Epithelial cell of esophagus (primary cell): ENCODE data around the gene GPR62.

Experiments used
- DNase-seq: peaks from one replicate; pipeline ENCODE4 v3.0.0; 2010; ENCODE audit warnings: low read depth
- H3K4me3 ChIP-seq: 2 replicates; pipeline ENCODE4 v1.5.1; 2011; ENCODE audit warnings: mild to moderate bottlenecking, low read length, control low read depth
- CTCF ChIP-seq: IDR thresholded peaks from 2 replicates; pipeline ENCODE4 v1.5.1; 2011; ENCODE audit warnings: low read depth, mild to moderate bottlenecking, low read length, control low read depth, inconsistent platforms; ENCODE audit not compliant: insufficient read depth; ENCODE audit errors: missing control alignments

Gene GPR62

GRCh38 chr3:51940648-51941462, 14.3 kb upstream of the GPR62 start:
- DNase-seq, result peak; percentile 23
- H3K4me3 ChIP-seq, result peak overlapping the region; percentile 82
- TF ChIP-seq CTCF, result no peak

- H3K4me3 ChIP-seq, result peak overlapping the region; percentile 82
- TF ChIP-seq CTCF, result no peak
- DNase-seq, result no peak
Observed at GRCh38 chr3:51941463-51941797, 13.8 kb upstream of the GPR62 start.

GRCh38 chr3:51941798-51942602, 13.2 kb upstream of the GPR62 start, which contains the start of the genes PARP3 and RRP9:
Gene PARP3, plus strand, starts transcription at chr3:51942363. Its CDS starts 993 bp downstream, at chr3:51943356.
Gene RRP9, minus strand, starts transcription at chr3:51941904. Its CDS starts 37 bp downstream, at chr3:51941867.
- DNase-seq, result peak; percentile 100
- H3K4me3 ChIP-seq, result peak within 1 kb of the TSS; percentile 82
- peak; percentile 98 for TF ChIP-seq CTCF

- no peak for TF ChIP-seq CTCF
- peak; percentile 43 for DNase-seq
- H3K4me3 ChIP-seq, result peak overlapping the region; percentile 45
Observed at GRCh38 chr3:51942603-51943450, 12.4 kb upstream of the GPR62 start.

GRCh38 chr3:51943451-51944391, 11.5 kb upstream of the GPR62 start:
- no peak for DNase-seq
- no peak for TF ChIP-seq CTCF
- H3K4me3 ChIP-seq, result no peak overlapping the region
